Measurements from ENCODE around the gene HOMER2.

GRCh38 chr15:82875411-82876003 is 77.0 kb downstream of the HOMER2 start:
- TF ChIP-seq CTCF (IDR thresholded peaks at IDR 0.05; ENCODE audit: borderline replicate concordance, extremely low read depth, low read length, poor library complexity, severe bottlenecking) (no peak), EZH2 (IDR thresholded peaks at IDR 0.05; ENCODE audit: borderline replicate concordance, low read depth, low read length, severe bottlenecking) (no peak)

All from DND-41 (cell line).